Liver (tissue), 9 donors: ENCODE measurements around the gene SMYD3. TPM values are rescaled to one million over a fixed set of nuclear protein-coding genes. Genes with fewer than 3 reads are reported as not detected.

ENCODE experiments used
- DNase-seq: peaks from one replicate; pipeline ENCODE4 v3.0.0-alpha.2; 2017; ENCODE audit warnings: low spot score
- H3K27ac ChIP-seq, 2 donors: one replicate each; pipeline ENCODE4 v1.7.0; 2013; ENCODE audit warnings: inconsistent platforms in 2 of 2, low read length in 2 of 2, control low read depth in 1 of 2, low read depth in 1 of 2, mild to moderate bottlenecking in 1 of 2
- H3K27me3 ChIP-seq, 4 donors: one replicate each; pipeline versions ENCODE4 v1.6.1 to v1.7.0; 2013; ENCODE audit warnings: low read length in 3 of 4, inconsistent platforms in 1 of 4, mild to moderate bottlenecking in 1 of 4, moderate library complexity in 1 of 4; ENCODE audit not compliant: control insufficient read depth in 4 of 4, insufficient read depth in 4 of 4
- H3K36me3 ChIP-seq, 4 donors: one replicate each; pipeline versions ENCODE4 v1.6.1 to v1.7.0; 2013; ENCODE audit warnings: low read length in 3 of 4, mild to moderate bottlenecking in 3 of 4, low read depth in 1 of 4, moderate library complexity in 1 of 4; ENCODE audit not compliant: control insufficient read depth in 4 of 4, insufficient read depth in 3 of 4
- H3K4me1 ChIP-seq, 4 donors: one replicate each; pipeline versions ENCODE4 v1.6.1 to v1.7.0; 2013; ENCODE audit warnings: low read length in 3 of 4, mild to moderate bottlenecking in 3 of 4, moderate library complexity in 1 of 4; ENCODE audit not compliant: control insufficient read depth in 4 of 4, insufficient read depth in 4 of 4
- H3K4me3 ChIP-seq, 3 donors: one replicate each; pipeline versions ENCODE4 v1.6.1 to v1.7.0; 2013; ENCODE audit warnings: low read length in 3 of 3, control low read depth in 1 of 3, low read depth in 1 of 3, mild to moderate bottlenecking in 1 of 3
- H3K9ac ChIP-seq, 2 donors: one replicate each; pipeline ENCODE4 v1.7.0; 2013; ENCODE audit warnings: low read length in 2 of 2, mild to moderate bottlenecking in 2 of 2, moderate library complexity in 2 of 2, control low read depth in 1 of 2, low read depth in 1 of 2
- H3K9me3 ChIP-seq, 4 donors: one replicate each; pipeline versions ENCODE4 v1.6.1 to v1.7.0; 2013; ENCODE audit warnings: low read length in 3 of 4; ENCODE audit not compliant: control insufficient read depth in 4 of 4
- ATF3 ChIP-seq: IDR thresholded peaks from 2 replicates; pipeline ENCODE4 v1.6.1; 2016; ENCODE audit warnings: antibody characterized with exemption
- CTCF ChIP-seq: fragments of 150-350 bp; IDR thresholded peaks from 2 replicates; pipeline ENCODE4 v1.5.1; 2017; ENCODE audit warnings: improper control_type of control experiment, low read depth, low read length; ENCODE audit not compliant: missing input control
- EGR1 ChIP-seq, 2 donors: IDR thresholded peaks; 2 replicates each; pipeline ENCODE4 v1.6.1; 2016 to 2018; ENCODE audit warnings: antibody characterized with exemption in 2 of 2, low read depth in 2 of 2
- FOXA1 ChIP-seq: IDR thresholded peaks from 2 replicates; pipeline ENCODE4 v1.6.1; 2016; ENCODE audit warnings: antibody characterized with exemption
- FOXA2 ChIP-seq: IDR thresholded peaks from 2 replicates; pipeline ENCODE4 v1.6.1; 2016; ENCODE audit warnings: antibody characterized with exemption
- GABPA ChIP-seq, 2 donors: IDR thresholded peaks in 1 of 2; conservative IDR thresholded peaks in 1 of 2; 2 replicates each; pipeline ENCODE4 v1.6.1; 2016; ENCODE audit warnings: antibody characterized with exemption in 2 of 2, mild to moderate bottlenecking in 1 of 2, moderate library complexity in 1 of 2
- HNF4A ChIP-seq, 2 donors: conservative IDR thresholded peaks; 2 replicates each; pipeline ENCODE4 v1.6.1; 2016; ENCODE audit warnings: antibody characterized with exemption in 2 of 2, mild to moderate bottlenecking in 2 of 2
- HNF4G ChIP-seq: IDR thresholded peaks from 2 replicates; pipeline ENCODE4 v1.6.1; 2016; ENCODE audit warnings: antibody characterized with exemption
- NR2F2 ChIP-seq: IDR thresholded peaks from 2 replicates; pipeline ENCODE4 v1.6.1; 2016; ENCODE audit warnings: antibody characterized with exemption
- RAD21 ChIP-seq, 2 donors: IDR thresholded peaks; 2 replicates each; pipeline ENCODE4 v1.6.1; 2016; ENCODE audit warnings: antibody characterized with exemption in 2 of 2, mild to moderate bottlenecking in 2 of 2
- RXRA ChIP-seq, 2 donors: IDR thresholded peaks; 2 replicates each; pipeline ENCODE4 v1.6.1; 2017 to 2018; ENCODE audit warnings: antibody characterized with exemption in 2 of 2, mild to moderate bottlenecking in 1 of 2
- SP1 ChIP-seq: IDR thresholded peaks from 2 replicates; pipeline ENCODE4 v1.6.1; 2018; ENCODE audit warnings: antibody characterized with exemption, mild to moderate bottlenecking
- TAF1 ChIP-seq: conservative IDR thresholded peaks from 2 replicates; pipeline ENCODE4 v1.6.1; 2016; ENCODE audit warnings: antibody characterized with exemption, mild to moderate bottlenecking
- YY1 ChIP-seq: IDR thresholded peaks from 2 replicates; pipeline ENCODE4 v1.6.1; 2016; ENCODE audit warnings: antibody characterized with exemption, mild to moderate bottlenecking
- ZBTB33 ChIP-seq: IDR thresholded peaks from 2 replicates; pipeline ENCODE4 v1.6.1; 2016; ENCODE audit warnings: antibody characterized with exemption
- WGBS: extraction: QIAGEN DNeasy Blood & Tissue Kit; methylation state at CpG from one replicate; pipeline ENCODE4 v1.1.7; 2013; 5-methylcytosine and 5-hydroxymethylcytosine counted together
- polyA plus RNA-seq, 2 donors: library from polyadenylated mRNA; stranded (reverse) in 1 of 2; unstranded in 1 of 2; fragments of 200-250 nt in 1 of 2; fragments of >200 nt in 1 of 2; fragmentation: Nextera tagmentation in 1 of 2; extraction: Ambion mirVana in 1 of 2; gene quantifications; one replicate each; pipeline versions ENCODE4 v1.2.1 to v1.2.3, GENCODE V29; 2013 to 2015
- total RNA-seq, 2 donors: library from RNA; depleted of rRNA; stranded (reverse); fragments of >200 nt; gene quantifications; one replicate each; pipeline ENCODE4 v1.2.3, GENCODE V29; 2014
- TF ChIP-seq, protein P1 (sequence below): IDR thresholded peaks from 2 replicates; pipeline ENCODE4 v1.6.1; 2016; ENCODE audit warnings: antibody characterized with exemption
- TF ChIP-seq, protein P2 (sequence below): IDR thresholded peaks from 2 replicates; pipeline ENCODE4 v1.6.1; 2016; ENCODE audit warnings: antibody characterized with exemption, mild to moderate bottlenecking
- donor health status: healthy.
- donor health status: healthy.
- donor health status: healthy.
- donor health status: healthy.
- donor health status: healthy.

SMYD3 gene
- total and polyA plus RNA-seq, 4 donors: 3.1 to 9.1 (median 8.0) TPM

GRCh38 chr1:246537441-246537840, 30.4 kb upstream of the SMYD3 start:
- H3K4me3 ChIP-seq: no peak overlapping the region
- H3K9ac ChIP-seq: no peak overlapping the region
- DNase-seq: no peak
- TF ChIP-seq ATF3: no peak
- no peak for TF ChIP-seq EGR1 (IDR thresholded peaks at IDR 0.05; ENCODE audit: low read depth in 2 of 2)
- no peak for TF ChIP-seq SP1
- TF ChIP-seq RAD21 (IDR thresholded peaks at IDR 0.05): no peak
- no peak for TF ChIP-seq TAF1
- TF ChIP-seq, protein P1, sequence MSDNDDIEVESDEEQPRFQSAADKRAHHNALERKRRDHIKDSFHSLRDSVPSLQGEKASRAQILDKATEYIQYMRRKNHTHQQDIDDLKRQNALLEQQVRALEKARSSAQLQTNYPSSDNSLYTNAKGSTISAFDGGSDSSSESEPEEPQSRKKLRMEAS: no peak
- TF ChIP-seq HNF4G: no peak
- TF ChIP-seq FOXA1: no peak
- TF ChIP-seq, protein P2, sequence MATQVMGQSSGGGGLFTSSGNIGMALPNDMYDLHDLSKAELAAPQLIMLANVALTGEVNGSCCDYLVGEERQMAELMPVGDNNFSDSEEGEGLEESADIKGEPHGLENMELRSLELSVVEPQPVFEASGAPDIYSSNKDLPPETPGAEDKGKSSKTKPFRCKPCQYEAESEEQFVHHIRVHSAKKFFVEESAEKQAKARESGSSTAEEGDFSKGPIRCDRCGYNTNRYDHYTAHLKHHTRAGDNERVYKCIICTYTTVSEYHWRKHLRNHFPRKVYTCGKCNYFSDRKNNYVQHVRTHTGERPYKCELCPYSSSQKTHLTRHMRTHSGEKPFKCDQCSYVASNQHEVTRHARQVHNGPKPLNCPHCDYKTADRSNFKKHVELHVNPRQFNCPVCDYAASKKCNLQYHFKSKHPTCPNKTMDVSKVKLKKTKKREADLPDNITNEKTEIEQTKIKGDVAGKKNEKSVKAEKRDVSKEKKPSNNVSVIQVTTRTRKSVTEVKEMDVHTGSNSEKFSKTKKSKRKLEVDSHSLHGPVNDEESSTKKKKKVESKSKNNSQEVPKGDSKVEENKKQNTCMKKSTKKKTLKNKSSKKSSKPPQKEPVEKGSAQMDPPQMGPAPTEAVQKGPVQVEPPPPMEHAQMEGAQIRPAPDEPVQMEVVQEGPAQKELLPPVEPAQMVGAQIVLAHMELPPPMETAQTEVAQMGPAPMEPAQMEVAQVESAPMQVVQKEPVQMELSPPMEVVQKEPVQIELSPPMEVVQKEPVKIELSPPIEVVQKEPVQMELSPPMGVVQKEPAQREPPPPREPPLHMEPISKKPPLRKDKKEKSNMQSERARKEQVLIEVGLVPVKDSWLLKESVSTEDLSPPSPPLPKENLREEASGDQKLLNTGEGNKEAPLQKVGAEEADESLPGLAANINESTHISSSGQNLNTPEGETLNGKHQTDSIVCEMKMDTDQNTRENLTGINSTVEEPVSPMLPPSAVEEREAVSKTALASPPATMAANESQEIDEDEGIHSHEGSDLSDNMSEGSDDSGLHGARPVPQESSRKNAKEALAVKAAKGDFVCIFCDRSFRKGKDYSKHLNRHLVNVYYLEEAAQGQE: no peak
- no peak for TF ChIP-seq YY1
- no peak for TF ChIP-seq RXRA (IDR thresholded peaks at IDR 0.05)
- TF ChIP-seq HNF4A (conservative IDR thresholded peaks at IDR 0.05): no peak
- TF ChIP-seq NR2F2: no peak
- TF ChIP-seq GABPA (IDR thresholded peaks at IDR 0.05 in 1 of 2, conservative IDR thresholded peaks at IDR 0.05 in 1 of 2): no peak
- TF ChIP-seq FOXA2: no peak
- TF ChIP-seq ZBTB33: no peak
- no peaks in the 10 kb centered on the region for H3K27me3 ChIP-seq
- 82% methylated on average over 7 of the region's 7 CpGs for WGBS
- H3K4me1 ChIP-seq: no peaks in the 10 kb centered on the region
- H3K36me3 ChIP-seq: peaks cover 11 to 26% (median 17%) of the 10 kb centered on the region in 4 donors
- peaks cover 0 to 2% (median 0%) of the 10 kb centered on the region in 4 donors for H3K9me3 ChIP-seq
- H3K27ac ChIP-seq: no peak overlapping the region

DNA sequence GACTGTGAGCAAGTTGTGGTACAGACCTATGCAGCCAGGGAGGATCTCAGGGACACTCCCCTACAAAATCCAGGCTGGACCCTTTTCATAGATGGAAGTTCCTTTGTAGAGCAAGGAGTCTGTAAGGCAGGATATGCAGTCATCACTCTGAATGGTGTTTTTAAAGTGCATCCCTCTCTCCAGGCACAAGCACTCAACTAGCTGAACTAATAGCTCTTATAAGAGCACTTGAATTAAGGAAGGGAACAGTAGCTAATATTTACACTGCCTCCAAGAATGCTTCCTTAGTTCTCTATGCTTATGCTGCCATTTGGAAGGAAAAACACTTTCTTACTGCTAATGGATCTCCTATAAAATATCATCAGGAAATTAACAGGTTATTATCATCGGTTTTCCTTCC, 27.0 kb upstream of the SMYD3 start:
- H3K27ac ChIP-seq: no peak overlapping the region
- peaks cover 0 to 6% (median 3%) of the 10 kb centered on the region in 4 donors for H3K36me3 ChIP-seq
- H3K4me1 ChIP-seq: no peaks in the 10 kb centered on the region
- TF ChIP-seq, protein P1: no peak
- no peak for TF ChIP-seq CTCF
- TF ChIP-seq NR2F2: no peak
- H3K4me3 ChIP-seq: no peak overlapping the region
- peaks cover 0 to 16% (median 6%) of the 10 kb centered on the region in 4 donors for H3K9me3 ChIP-seq
- no peak overlapping the region for H3K9ac ChIP-seq
- WGBS: 82% methylated on average over 1 of the region's 1 CpG
- DNase-seq: no peak
- no peaks in the 10 kb centered on the region for H3K27me3 ChIP-seq
